C4-2B (cell line): ENCODE results near the gene SLTM.
"Not testable (repeated sequence)": the region's sequence is repeated elsewhere in the genome, so short reads cannot be mapped to it uniquely, and the experiment has no call there.

Source experiments
- H3K27ac ChIP-seq: fragments of 450-650 bp; 2 replicates; pipeline ENCODE4 v1.5.1; 2017
- CTCF ChIP-seq: fragments of 450-650 bp; conservative IDR thresholded peaks from 2 replicates; pipeline ENCODE4 v1.5.1; 2017; ENCODE audit warnings: mild to moderate bottlenecking
- ZFX ChIP-seq: fragments of 450-650 bp; IDR thresholded peaks from 2 replicates; pipeline ENCODE4 v1.6.1; 2017

SLTM gene

GRCh38 chr15:58873267-58873666 is 60.2 kb downstream of the SLTM start:
- no peak overlapping the region for H3K27ac ChIP-seq
- TF ChIP-seq CTCF: no peak
- no peak for TF ChIP-seq ZFX

- H3K27ac ChIP-seq: no peak overlapping the region
- TF ChIP-seq ZFX: no peak
- no peak for TF ChIP-seq CTCF
Observed at GRCh38 chr15:58870451-58870850, 63.0 kb downstream of the SLTM start.

- no peak overlapping the region for H3K27ac ChIP-seq
- TF ChIP-seq ZFX: no peak
- no peak for TF ChIP-seq CTCF
Observed at GRCh38 chr15:58867926-58868325, 65.6 kb downstream of the SLTM start.

GRCh38 chr15:58865425-58865880 is 68.0 kb downstream of the SLTM start:
- no peak overlapping the region for H3K27ac ChIP-seq

GRCh38 chr15:58864602-58865424 is 68.7 kb downstream of the SLTM start:
- no peak overlapping the region for H3K27ac ChIP-seq
- TF ChIP-seq CTCF: no peak
- TF ChIP-seq ZFX: no peak

More at GRCh38 chr15:58865425-58865880, 68.0 kb downstream of the SLTM start:
- TF ChIP-seq CTCF (no peak), ZFX (no peak)

GRCh38 chr15:58862326-58862725 is 71.2 kb downstream of the SLTM start:
- no peak overlapping the region for H3K27ac ChIP-seq
- no peak for TF ChIP-seq ZFX
- TF ChIP-seq CTCF: no peak

- H3K27ac ChIP-seq: not testable (repeated sequence)
Observed at GRCh38 chr15:58856621-58857020, 76.9 kb downstream of the SLTM start.

GRCh38 chr15:58856086-58856485 is 77.4 kb downstream of the SLTM start:
- TF ChIP-seq CTCF (no peak), ZFX (no peak)
- no peak overlapping the region for H3K27ac ChIP-seq
